Raji (cell line): ENCODE results near the gene REXO1.

ENCODE experiments used
- POLR2A ChIP-seq: IDR thresholded peaks from 2 replicates; pipeline ENCODE4 v1.6.1; 2011; ENCODE audit warnings: low read depth, low read length, control low read depth; ENCODE audit not compliant: insufficient read depth

Gene REXO1

DNA sequence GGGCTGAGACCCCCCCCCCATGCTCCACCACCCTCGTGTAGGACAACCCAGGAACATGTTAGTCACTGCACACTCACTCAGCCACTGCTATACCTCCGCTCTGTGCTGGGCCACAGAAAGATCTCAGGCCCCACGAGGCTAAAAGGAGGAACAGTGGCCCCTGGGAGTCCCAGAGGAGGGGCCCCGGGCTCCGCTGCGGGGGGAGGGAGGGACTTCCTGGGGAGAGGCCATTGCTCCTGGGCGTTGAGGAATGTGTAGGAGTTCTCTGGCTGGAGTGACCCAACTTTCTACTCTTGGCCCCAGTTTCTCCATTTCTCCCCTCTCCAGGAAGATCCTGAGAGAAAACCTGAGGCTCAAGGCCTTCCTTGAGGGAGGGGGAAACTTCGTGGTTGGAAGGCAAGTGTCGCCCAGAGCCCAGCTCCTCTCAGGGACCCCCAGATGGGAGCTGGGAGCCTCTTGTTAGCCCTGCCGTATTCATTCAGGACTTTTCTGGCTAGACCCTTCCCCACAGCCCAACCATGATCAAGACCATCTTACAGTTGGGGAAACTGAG, 81.4 kb downstream of the REXO1 start:
- no peak for TF ChIP-seq POLR2A

DNA sequence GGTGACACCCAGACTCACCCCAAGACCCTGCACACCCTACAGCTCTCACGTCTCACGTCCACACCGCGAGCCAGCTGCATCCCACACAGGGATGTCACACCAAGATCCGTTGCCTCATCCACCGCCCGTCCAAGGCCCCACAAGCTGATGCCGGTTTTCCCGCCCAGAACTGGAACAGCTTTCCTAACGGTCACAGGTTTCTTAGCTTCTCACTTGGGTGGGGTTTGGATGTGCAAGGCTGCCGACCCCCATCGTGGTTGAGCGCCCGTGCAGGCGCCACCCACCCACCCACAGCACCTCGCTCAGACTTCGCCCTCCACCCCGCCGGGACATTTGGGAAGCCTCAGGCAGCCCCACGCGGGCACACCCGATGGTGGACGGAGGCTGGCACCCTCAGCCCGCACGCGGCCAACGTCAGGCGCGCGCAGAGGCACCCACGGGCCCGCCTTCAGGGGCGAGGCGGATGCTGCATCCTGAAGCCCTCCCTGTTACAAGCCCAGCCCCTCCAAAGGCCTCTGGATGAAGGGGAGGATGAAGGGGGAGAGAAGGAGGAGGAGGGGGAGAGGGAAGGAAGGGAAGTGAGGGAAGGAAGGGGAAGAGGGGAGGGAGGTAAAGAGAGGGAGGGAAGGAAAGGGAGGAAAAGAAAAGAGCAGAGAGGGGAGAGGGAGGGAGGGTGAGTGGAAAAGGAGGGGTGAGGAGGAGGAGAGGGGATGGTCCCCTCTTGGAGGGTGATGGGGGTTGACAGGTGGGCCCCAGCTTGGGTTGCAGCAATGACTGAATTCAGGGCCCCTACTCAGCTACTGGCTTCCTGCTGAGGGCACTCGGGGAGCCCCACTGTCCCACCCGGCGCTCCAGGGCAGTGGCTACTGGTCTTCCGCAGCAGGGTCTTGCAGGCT, 82.1 kb downstream of the REXO1 start:
- no peak for TF ChIP-seq POLR2A
